Activated T-helper 1 cell treated with anti-CD3 and anti-CD28 coated beads, Interleukin-12 subunit alpha, Interleukin-12 subunit beta, Interleukin-2, Interleukin-4 antibody, amounts not matched to agents 30 ng/mL and 10 ng/mL and 1 ng/mL, durations not matched to agents 14 hours and 24 hours and 36 hours (primary cell): ENCODE measurements around the gene TMOD4. TPM values are rescaled to one million over a fixed set of nuclear protein-coding genes. Genes with fewer than 3 reads are reported as not detected.
A peak's percentile ranks its signal among the peaks of the same experiment; 100 is the strongest.

Experiments used
- DNase-seq: peaks from one replicate; pipeline ENCODE4 v3.0.0; 2021; ENCODE audit warnings: low spot score
- H3K27ac Mint-ChIP-seq: one replicate; pipeline ENCODE4 v1.8.0; 2021; ENCODE audit warnings: mild to moderate bottlenecking, mixed read lengths
- H3K27me3 Mint-ChIP-seq: one replicate; pipeline ENCODE4 v1.8.0; 2022; ENCODE audit warnings: mild to moderate bottlenecking, moderate library complexity, mixed read lengths; ENCODE audit not compliant: insufficient read depth
- H3K36me3 Mint-ChIP-seq: one replicate; pipeline ENCODE4 v1.8.0; 2021; ENCODE audit warnings: low read depth, mixed read lengths
- H3K4me1 Mint-ChIP-seq: one replicate; pipeline ENCODE4 v1.8.0; 2021; ENCODE audit warnings: low read depth, mixed read lengths
- H3K4me3 Mint-ChIP-seq: one replicate; pipeline ENCODE4 v1.8.0; 2021; ENCODE audit warnings: mild to moderate bottlenecking, moderate library complexity, mixed read lengths
- H3K9me3 Mint-ChIP-seq: one replicate; pipeline ENCODE4 v1.8.0; 2021; ENCODE audit warnings: mixed read lengths
- intact Hi-C: fragments of 100-400 bp; cut with micrococcal nuclease; formaldehyde crosslinking; loops from one replicate; pipeline ENCODE4 v1.15.1; 2024
- total RNA-seq: library from RNA; stranded (reverse); gene quantifications from 2 replicates; pipeline ENCODE4 v1.2.3, GENCODE V29; 2022

TMOD4 gene
- total RNA-seq, 1 donor from 2014 or later = 2.9 TPM

- peak; percentile 91 for DNase-seq
- Mint-ChIP-seq H3K36me3 (no peaks in the 10 kb centered on the region), H3K27ac (peak within 1 kb of the TSS; percentile 57), H3K27me3 (peaks cover 20% of the 10 kb centered on the region), H3K4me3 (peak within 1 kb of the TSS; percentile 97), H3K4me1 (peaks cover 22% of the 10 kb centered on the region), H3K9me3 (no peaks in the 10 kb centered on the region)
- intact Hi-C loops = loop anchor here (1.0 to 2.0 kb wide), 3 partner anchors 10 to 76 kb away; partner anchors contain the start of genes GABPB2 and TNFAIP8L2
Measured at GRCh38 chr1:151146412-151147131, 29.2 kb downstream of the TMOD4 start, which contains the start of gene SEMA6C. Gene SEMA6C, minus strand, starts transcription at chr1:151146631. Its CDS starts 4,010 bp downstream, at chr1:151142621.

GRCh38 chr1:151146072-151146411 is 29.7 kb downstream of the TMOD4 start:
- Mint-ChIP-seq H3K27ac (no peak overlapping the region), H3K36me3 (no peaks in the 10 kb centered on the region)
- intact Hi-C loops = loop anchor here (1.0 to 2.0 kb wide), 3 partner anchors 10 to 75 kb away; partner anchors contain the start of genes GABPB2 and TNFAIP8L2

GRCh38 chr1:151145304-151146071 is 30.3 kb downstream of the TMOD4 start:
- H3K27ac Mint-ChIP-seq = no peak overlapping the region
- peaks cover 22% of the 10 kb centered on the region for H3K4me1 Mint-ChIP-seq
- DNase-seq = no peak
- H3K4me3 Mint-ChIP-seq = peak overlapping the region; percentile 97
- no peaks in the 10 kb centered on the region for H3K36me3 Mint-ChIP-seq
- H3K27me3 Mint-ChIP-seq = peaks cover 20% of the 10 kb centered on the region
- H3K9me3 Mint-ChIP-seq = no peaks in the 10 kb centered on the region
- intact Hi-C loops = loop anchor here (1.0 to 2.0 kb wide), 3 partner anchors 11 to 75 kb away; partner anchors contain the start of genes GABPB2 and TNFAIP8L2

More at GRCh38 chr1:151146072-151146411, 29.7 kb downstream of the TMOD4 start:
- Mint-ChIP-seq H3K9me3 (no peaks in the 10 kb centered on the region), H3K4me3 (peak overlapping the region; percentile 97), H3K4me1 (peaks cover 22% of the 10 kb centered on the region), H3K27me3 (peaks cover 20% of the 10 kb centered on the region)
- no peak for DNase-seq

GRCh38 chr1:151144474-151145303 is 31.1 kb downstream of the TMOD4 start:
- H3K4me3 Mint-ChIP-seq = peak overlapping the region; percentile 41
- H3K27me3 Mint-ChIP-seq = peaks cover 25% of the 10 kb centered on the region
- intact Hi-C loops = no loop called here
- peaks cover 22% of the 10 kb centered on the region for H3K4me1 Mint-ChIP-seq
- DNase-seq = no peak
- no peaks in the 10 kb centered on the region for H3K9me3 Mint-ChIP-seq
- H3K27ac Mint-ChIP-seq = no peak overlapping the region
- no peaks in the 10 kb centered on the region for H3K36me3 Mint-ChIP-seq

- peaks cover 22% of the 10 kb centered on the region for H3K4me1 Mint-ChIP-seq
- no peaks in the 10 kb centered on the region for H3K9me3 Mint-ChIP-seq
- peaks cover 31% of the 10 kb centered on the region for H3K27me3 Mint-ChIP-seq
- no peaks in the 10 kb centered on the region for H3K36me3 Mint-ChIP-seq
- no peak overlapping the region for H3K27ac Mint-ChIP-seq
- DNase-seq = no peak
- intact Hi-C loops = no loop called here
- no peak overlapping the region for H3K4me3 Mint-ChIP-seq
Measured at GRCh38 chr1:151143986-151144385, 31.8 kb downstream of the TMOD4 start.

- no peak overlapping the region for H3K4me3 Mint-ChIP-seq
- H3K27me3 Mint-ChIP-seq = peaks cover 26% of the 10 kb centered on the region
- H3K9me3 Mint-ChIP-seq = no peaks in the 10 kb centered on the region
- H3K36me3 Mint-ChIP-seq = no peaks in the 10 kb centered on the region
- intact Hi-C loops = no loop called here
- H3K27ac Mint-ChIP-seq = no peak overlapping the region
- peaks cover 22% of the 10 kb centered on the region for H3K4me1 Mint-ChIP-seq
- no peak for DNase-seq
Measured at GRCh38 chr1:151143057-151143435, 32.7 kb downstream of the TMOD4 start.

- peaks cover 19% of the 10 kb centered on the region for H3K4me1 Mint-ChIP-seq
- H3K36me3 Mint-ChIP-seq = no peaks in the 10 kb centered on the region
- H3K4me3 Mint-ChIP-seq = no peak overlapping the region
- DNase-seq = no peak
- peaks cover 26% of the 10 kb centered on the region for H3K27me3 Mint-ChIP-seq
- no peaks in the 10 kb centered on the region for H3K9me3 Mint-ChIP-seq
- no peak overlapping the region for H3K27ac Mint-ChIP-seq
- intact Hi-C loops = no loop called here
Measured at GRCh38 chr1:151142411-151143056, 33.2 kb downstream of the TMOD4 start.

- Mint-ChIP-seq H3K27ac (no peak overlapping the region), H3K4me3 (no peak overlapping the region), H3K4me1 (no peaks in the 10 kb centered on the region), H3K27me3 (peaks cover 14% of the 10 kb centered on the region), H3K36me3 (no peaks in the 10 kb centered on the region), H3K9me3 (no peaks in the 10 kb centered on the region)
- intact Hi-C loops = no loop called here
- no peak for DNase-seq
Measured at GRCh38 chr1:151137789-151138188, 38.0 kb downstream of the TMOD4 start.

- no peak for DNase-seq
- intact Hi-C loops = no loop called here
- H3K4me1 Mint-ChIP-seq = no peaks in the 10 kb centered on the region
- no peak overlapping the region for H3K4me3 Mint-ChIP-seq
- no peaks in the 10 kb centered on the region for H3K36me3 Mint-ChIP-seq
- peaks cover 22% of the 10 kb centered on the region for H3K27me3 Mint-ChIP-seq
- H3K9me3 Mint-ChIP-seq = no peaks in the 10 kb centered on the region
- H3K27ac Mint-ChIP-seq = no peak overlapping the region
Measured at GRCh38 chr1:151135433-151136385, 40.1 kb downstream of the TMOD4 start.

GRCh38 chr1:151134991-151135390 is 40.8 kb downstream of the TMOD4 start:
- Mint-ChIP-seq H3K36me3 (no peaks in the 10 kb centered on the region), H3K9me3 (no peaks in the 10 kb centered on the region), H3K27ac (no peak overlapping the region), H3K27me3 (peaks cover 18% of the 10 kb centered on the region), H3K4me1 (no peaks in the 10 kb centered on the region), H3K4me3 (no peak overlapping the region)
- intact Hi-C loops = no loop called here
- DNase-seq = no peak

GRCh38 chr1:151134396-151134795 is 41.4 kb downstream of the TMOD4 start:
- Mint-ChIP-seq H3K4me3 (no peak overlapping the region), H3K9me3 (no peaks in the 10 kb centered on the region), H3K27me3 (peaks cover 12% of the 10 kb centered on the region), H3K4me1 (no peaks in the 10 kb centered on the region), H3K27ac (no peak overlapping the region), H3K36me3 (no peaks in the 10 kb centered on the region)
- no peak for DNase-seq
- intact Hi-C loops = no loop called here
